HepG2 (cell line): ENCODE results near the gene SMCHD1. TPM values are rescaled to one million over a fixed set of nuclear protein-coding genes. Genes with fewer than 3 reads are reported as not detected.
A peak's percentile ranks its signal among the peaks of the same experiment; 100 is the strongest.
"Not testable (repeated sequence)": the region's sequence is repeated elsewhere in the genome, so short reads cannot be mapped to it uniquely, and the experiment has no call there.

ENCODE experiments used
- ATAC-seq: fragments of 200-7000 bp; cut with Tn5 transposase; 3 replicates; pipeline ENCODE4 v1.9.1; 2020; ENCODE audit warnings: mild to moderate bottlenecking, moderate library complexity
- BruUV-seq: library from RNA; stranded (reverse); fragments of 400-500 nt; replicated peaks from 2 replicates; lab custom pipeline; 2021; lab: Mats Ljungman, UMichigan
- CTCF ChIA-PET: fragments of 300-600 bp; formaldehyde crosslinking; extraction: SDS; loops from one replicate; lab custom pipeline; 2021; ENCODE audit warnings: low total read pairs, inconsistent platforms, low intra/inter-chr PET ratio; lab: Yijun Ruan, JAX
- POLR2A ChIA-PET: fragments of 350-600 bp; sonication (Branson Sonifier 250); formaldehyde crosslinking; loops from one replicate; lab custom pipeline; 2020; ENCODE audit warnings: antibody characterized with exemption, inconsistent platforms; lab: Yijun Ruan, JAX
- DNase-seq: peaks from one replicate; pipeline ENCODE4 v3.0.0-alpha.2; 2015; ENCODE audit warnings: low spot score
- FAIRE-seq: peaks from 3 replicates; lab custom pipeline; 2011; peaks lifted over from hg19 to GRCh38; lab: Jason Lieb, UNC
- H2AFZ ChIP-seq: one replicate; pipeline ENCODE4 v1.6.1; 2011; ENCODE audit warnings: low read length, inconsistent platforms
- H3K27ac ChIP-seq: fragments of 300-600 bp; 3 replicates; pipeline ENCODE4 v1.8.0; 2011; ENCODE audit warnings: mixed run types, mild to moderate bottlenecking, mixed read lengths, low read length, inconsistent platforms; ENCODE audit not compliant: insufficient read depth; ENCODE audit errors: extremely low read length
- H3K27me3 ChIP-seq, 2 experiments: fragments of 200-600 bp in 1 of 2; 2 replicates in 1 of 2; 3 replicates in 1 of 2; pipeline versions ENCODE4 v1.6.0 to v1.8.0; 2011; ENCODE audit warnings: low read length in 2 of 2, mild to moderate bottlenecking in 2 of 2, moderate library complexity in 2 of 2, inconsistent platforms in 1 of 2; ENCODE audit not compliant: insufficient read depth in 2 of 2, control insufficient read depth in 1 of 2
- H3K36me3 ChIP-seq, 2 experiments: fragments of 200-600 bp in 1 of 2; replicated peaks in 1 of 2; 2 replicates in 1 of 2; 3 replicates in 1 of 2; pipeline versions ENCODE4 v1.5.1 to v1.8.0; 2011; ENCODE audit warnings: low read length in 2 of 2, inconsistent platforms in 1 of 2; ENCODE audit not compliant: insufficient read depth in 2 of 2, control insufficient read depth in 1 of 2
- H3K4me1 ChIP-seq: 2 replicates; pipeline ENCODE4 v1.5.1; 2012; ENCODE audit warnings: low read length, inconsistent platforms; ENCODE audit not compliant: insufficient read depth
- H3K4me2 ChIP-seq: 2 replicates; pipeline ENCODE4 v1.6.0; 2011; ENCODE audit warnings: low read depth, low read length, inconsistent platforms
- H3K4me3 ChIP-seq, 3 experiments: fragments of 200-600 bp in 1 of 3; sonication (generic), shearing (Covaris generic) in 1 of 3; replicated peaks in 1 of 3; 2 replicates each; pipeline ENCODE4 v1.5.1; 2011 to 2016; ENCODE audit warnings: low read length in 3 of 3, inconsistent platforms in 2 of 3, low read depth in 2 of 3, mild to moderate bottlenecking in 2 of 3, control low read depth in 1 of 3, mixed read lengths in 1 of 3; ENCODE audit not compliant: insufficient read depth in 1 of 3
- H3K79me2 ChIP-seq: one replicate; pipeline ENCODE4 v1.6.1; 2011; ENCODE audit warnings: low read length, inconsistent platforms; ENCODE audit not compliant: insufficient read depth
- H3K9ac ChIP-seq: 2 replicates; pipeline ENCODE4 v1.6.0; 2011; ENCODE audit warnings: mild to moderate bottlenecking, low read depth, low read length, inconsistent platforms; ENCODE audit not compliant: insufficient read depth
- H3K9me3 ChIP-seq: 2 replicates; pipeline ENCODE4 v1.5.1; 2012; ENCODE audit warnings: mild to moderate bottlenecking, low read length
- H4K20me1 ChIP-seq: 2 replicates; pipeline ENCODE4 v1.6.0; 2011; ENCODE audit warnings: inconsistent platforms, mild to moderate bottlenecking, low read length, moderate library complexity; ENCODE audit not compliant: insufficient read depth
- HNRNPUL1 ChIP-seq: fragments of 200-400 bp; formaldehyde crosslinking; IDR thresholded peaks from 2 replicates; pipeline ENCODE4 v1.6.1; 2017; ENCODE audit warnings: low read depth, mild to moderate bottlenecking, low read length, moderate library complexity
- MAFF ChIP-seq: IDR thresholded peaks from 2 replicates; pipeline ENCODE4 v1.6.1; 2011; ENCODE audit warnings: low read depth, low read length, improper control_type of control experiment
- MAFK ChIP-seq, 2 experiments: IDR thresholded peaks in 1 of 2; conservative IDR thresholded peaks in 1 of 2; 2 replicates each; pipeline ENCODE4 v1.6.1; 2011; ENCODE audit warnings: improper control_type of control experiment in 2 of 2, low read length in 2 of 2
- NFIB ChIP-seq: sonication (generic); formaldehyde crosslinking; IDR thresholded peaks from 2 replicates; pipeline ENCODE4 v1.9.0; 2021; ENCODE audit warnings: missing genetic modification reagents, mild to moderate bottlenecking, borderline replicate concordance
- ZC3H4 ChIP-seq: sonication (generic); formaldehyde crosslinking; IDR thresholded peaks from 2 replicates; pipeline ENCODE4 v1.4.0; 2020; ENCODE audit warnings: missing genetic modification reagents, borderline replicate concordance
- ZNF121 ChIP-seq: sonication (generic); formaldehyde crosslinking; IDR thresholded peaks from 2 replicates; pipeline ENCODE4 v1.5.0; 2020; ENCODE audit warnings: mild to moderate bottlenecking, missing genetic modification reagents
- WGBS: methylation state at CpG from one replicate; pipeline ENCODE4 v1.1.6; 2017; ENCODE audit warnings: low lambda C conversion rate; 5-methylcytosine and 5-hydroxymethylcytosine counted together
- in situ Hi-C: cut with HindIII; loops from 2 replicates; pipeline ENCODE4 v1.10.0; 2017; ENCODE audit warnings: low pct_unique_long_range_greater_than_20kb; ENCODE audit not compliant: extremely low pct_ligation_motif_present
- intact Hi-C: fragments of 100-400 bp; cut with micrococcal nuclease; formaldehyde crosslinking; loops from one replicate; pipeline ENCODE4 v1.10.0; 2022; ENCODE audit not compliant: unreplicated experiment
- polyA plus RNA-seq, 8 experiments: library from polyadenylated mRNA; depleted of rRNA in 3 of 8; stranded (reverse) in 7 of 8; unstranded in 1 of 8; fragments of >200 nt; fragmentation: Illumina TruSeq in 4 of 8; extraction: Trizol in 4 of 8; gene quantifications; 2 replicates each; pipeline versions ENCODE4 v1.2.1 to v1.2.3, GENCODE V29; 2011 to 2016; ENCODE audit warnings: low read depth in 4 of 8, missing spikeins in 1 of 8, mixed read lengths in 1 of 8; ENCODE audit not compliant: insufficient read depth in 1 of 8
- total RNA-seq, 5 experiments: library from RNA; depleted of rRNA; stranded (reverse); fragments of >200 nt; fragmentation: Illumina TruSeq; extraction: Trizol; gene quantifications; 2 replicates each; pipeline ENCODE4 v1.2.3, GENCODE V29; 2016; ENCODE audit warnings: low read depth in 1 of 5

The SMCHD1 gene
- total and polyA plus RNA-seq, 2 of the 13 experiments (the other 11 are each of a cell fraction or from before 2014, with no cell fraction given): 21.4 to 93.6 TPM

DNA sequence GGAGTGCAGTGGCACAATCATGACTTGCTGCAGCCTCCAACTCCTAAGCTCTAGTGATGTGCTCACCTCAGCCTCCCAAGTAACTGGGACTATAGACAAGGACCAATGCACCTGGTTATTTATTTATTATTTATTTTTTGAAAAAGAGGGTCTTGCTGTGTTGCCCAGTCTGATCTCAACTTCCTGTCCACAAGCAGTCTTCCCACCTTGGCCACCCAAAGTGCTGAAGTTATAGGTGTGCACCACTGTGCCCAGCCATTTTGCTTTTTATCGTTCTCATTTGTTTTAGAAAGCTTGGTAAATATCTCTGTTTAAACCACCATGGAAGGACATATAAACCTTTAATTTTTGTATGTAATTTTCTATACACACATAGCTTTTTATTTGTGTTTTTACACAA, 74.2 kb downstream of the SMCHD1 start:
- Histone ChIP-seq H3K27ac (no peak overlapping the region), H3K27me3 (no peaks in the 10 kb centered on the region), H3K4me1 (no peaks in the 10 kb centered on the region), H4K20me1 (no peaks in the 10 kb centered on the region), H3K9me3 (no peaks in the 10 kb centered on the region), H3K79me2 (no peaks in the 10 kb centered on the region), H3K4me3 (no peak overlapping the region)
- POLR2A ChIA-PET: no interaction called here
- TF ChIP-seq ZC3H4 (CRISPR knock-in tag): no peak
- TF ChIP-seq HNRNPUL1: no peak
- 0 out of 2 replicates have a peak, but pooled peaks have one; percentile 41 for TF ChIP-seq ZNF121 (CRISPR knock-in tag)
- TF ChIP-seq, all 625 proteins: peak for 1
- ATAC-seq (no peak), DNase-seq (no peak), FAIRE-seq (no peak)
- no TSS peak for BruUV-seq
- WGBS: 97% methylated on average over 1 of the region's 1 CpG
- peaks cover 10 to 56% of the 10 kb centered on the region in 2 experiments for H3K36me3 ChIP-seq
- in situ Hi-C loops: no loop called here
- CTCF ChIA-PET: no interaction called here
- intact Hi-C loops: no loop called here
- no peak overlapping the region for H3K9ac ChIP-seq
- no peak overlapping the region for H2AFZ ChIP-seq
- H3K4me2 ChIP-seq: no peak overlapping the region

DNA sequence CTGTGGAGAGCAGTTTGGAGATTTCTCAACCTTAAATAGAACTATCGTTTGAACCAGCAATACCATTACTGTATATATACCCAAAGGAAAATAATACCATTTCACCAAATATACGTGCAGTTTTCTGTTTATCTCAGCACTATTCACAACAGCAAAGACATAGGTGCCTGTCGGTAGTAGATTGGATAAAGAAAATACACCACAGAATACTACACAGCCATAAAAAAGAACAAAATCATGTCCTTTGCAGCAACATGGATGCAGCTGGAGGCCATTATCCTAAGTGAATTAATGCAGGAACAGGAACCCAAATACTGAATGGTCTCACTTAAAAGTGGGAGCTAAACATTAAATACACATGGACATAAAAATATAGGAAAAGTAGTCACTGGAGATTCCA, 81.3 kb downstream of the SMCHD1 start:
- CTCF ChIA-PET: no interaction called here
- peaks cover 3 to 64% of the 10 kb centered on the region in 2 experiments for H3K36me3 ChIP-seq
- in situ Hi-C loops (no loop called here), intact Hi-C loops (no loop called here)
- no peaks in the 10 kb centered on the region for H3K27me3 ChIP-seq
- TF ChIP-seq MAFF (peak; percentile 35; the same call in 1 of the 2 replicates), NFIB (no peak), MAFK (conservative IDR thresholded peaks at IDR 0.05 in 1 of 2, IDR thresholded peaks at IDR 0.05 in 1 of 2; ENCODE audit: low read length in 2 of 2) (peak; percentile 33 to 69; a peak in 3 of 4 replicates)
- no peak overlapping the region for H3K9ac ChIP-seq
- H4K20me1 ChIP-seq: no peaks in the 10 kb centered on the region
- WGBS: 96% methylated on average over 3 of the region's 3 CpGs
- no peaks in the 10 kb centered on the region for H3K9me3 ChIP-seq
- no peak overlapping the region for H3K4me3 ChIP-seq
- no peak overlapping the region for H2AFZ ChIP-seq
- no peaks in the 10 kb centered on the region for H3K4me1 ChIP-seq
- no peak overlapping the region for H3K4me2 ChIP-seq
- POLR2A ChIA-PET: no interaction called here
- H3K27ac ChIP-seq: no peak overlapping the region
- no peaks in the 10 kb centered on the region for H3K79me2 ChIP-seq
- DNase-seq (no peak), ATAC-seq (no peak), FAIRE-seq (no peak)
- BruUV-seq: no TSS peak

DNA sequence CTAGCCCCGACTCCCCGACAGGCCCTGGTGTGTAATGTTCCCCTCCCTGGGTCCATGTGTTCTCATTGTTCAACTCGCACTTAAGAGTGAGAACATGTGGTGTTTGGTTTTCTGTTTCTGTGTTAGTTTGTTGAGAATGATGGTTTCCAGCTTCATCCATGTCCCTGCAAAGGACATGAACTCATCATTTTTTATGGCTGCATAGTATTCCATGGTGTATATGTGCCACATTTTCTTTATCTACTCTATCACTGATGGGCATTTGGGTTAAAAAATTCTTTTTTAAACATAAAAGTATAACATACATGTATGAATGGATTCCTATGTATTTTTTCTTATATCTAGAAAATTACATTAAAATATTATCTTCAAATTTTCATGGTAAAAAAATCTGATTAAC, 84.6 kb downstream of the SMCHD1 start:
- H4K20me1 ChIP-seq, H3K9me3 ChIP-seq, in situ Hi-C loops, H3K27me3 ChIP-seq, H3K27ac ChIP-seq, H3K4me3 ChIP-seq, ATAC-seq, H3K4me1 ChIP-seq, H2AFZ ChIP-seq, FAIRE-seq, H3K9ac ChIP-seq, BruUV-seq, POLR2A ChIA-PET, DNase-seq, H3K4me2 ChIP-seq, CTCF ChIA-PET, H3K79me2 ChIP-seq: not testable (repeated sequence)
- peaks cover 2 to 71% of the 10 kb centered on the region in 2 experiments for H3K36me3 ChIP-seq
- intact Hi-C loops: loop anchor here (10.0 kb wide), 1 partner anchor 55 kb away; no protein-coding TSS in a partner anchor
- 96% methylated on average over 3 of the region's 3 CpGs for WGBS
